K562 (cell line): ENCODE measurements around the gene RPL22L1. TPM values are rescaled to one million over a fixed set of nuclear protein-coding genes. Genes with fewer than 3 reads are reported as not detected.
A peak's percentile ranks its signal among the peaks of the same experiment; 100 is the strongest.

Experiments
- BRF1 ChIP-seq: IDR thresholded peaks from 3 replicates; pipeline ENCODE4 v1.6.1; 2011; ENCODE audit warnings: borderline replicate concordance, mild to moderate bottlenecking; ENCODE audit not compliant: insufficient read length; ENCODE audit errors: extremely low read depth
- CBX3 ChIP-seq, 2 experiments: IDR thresholded peaks; 1 replicate in 1 of 2; 2 replicates in 1 of 2; pipeline ENCODE4 v1.6.1; 2012; ENCODE audit warnings: inconsistent platforms in 2 of 2, low read length in 2 of 2, borderline replicate concordance in 1 of 2, control low read depth in 1 of 2
- CLOCK ChIP-seq: fragments of 250-450 bp; sonication (Bioruptor Pico); IDR thresholded peaks from 2 replicates; pipeline ENCODE4 v1.4.0; 2020; ENCODE audit warnings: mild to moderate bottlenecking, moderate library complexity, borderline replicate concordance
- CREM ChIP-seq: IDR thresholded peaks from 2 replicates; pipeline ENCODE4 v1.6.1; 2014; ENCODE audit warnings: antibody characterized with exemption, low read depth
- CTCF ChIP-seq, 3 experiments: IDR thresholded peaks in 2 of 3; conservative IDR thresholded peaks in 1 of 3; 2 replicates each; pipeline ENCODE4 v1.5.1; 2011 to 2012; ENCODE audit warnings: low read length in 3 of 3, mild to moderate bottlenecking in 3 of 3, control low read depth in 2 of 3, improper control_type of control experiment in 1 of 3, inconsistent platforms in 1 of 3, low read depth in 1 of 3, mixed read lengths in 1 of 3, moderate library complexity in 1 of 3; ENCODE audit not compliant: insufficient read depth in 2 of 3
- CXXC5 ChIP-seq: fragments of 250-450 bp; sonication (Bioruptor Pico); IDR thresholded peaks from 2 replicates; pipeline ENCODE4 v1.8.0; 2022; ENCODE audit warnings: inconsistent platforms, mild to moderate bottlenecking, moderate library complexity
- DNMT1 ChIP-seq: fragments of 450-650 bp; IDR thresholded peaks from 2 replicates; pipeline ENCODE4 v1.6.1; 2016; ENCODE audit warnings: antibody characterized with exemption, mild to moderate bottlenecking
- ELF2 ChIP-seq: fragments of 250-450 bp; sonication (Bioruptor Pico); IDR thresholded peaks from 2 replicates; pipeline ENCODE4 v1.5.0; 2021; ENCODE audit warnings: mild to moderate bottlenecking
- ESRRA ChIP-seq: fragments of 450-650 bp; IDR thresholded peaks from 2 replicates; pipeline ENCODE4 v1.6.1; 2014; ENCODE audit warnings: low read depth, mild to moderate bottlenecking, moderate library complexity, borderline replicate concordance
- HDAC8 ChIP-seq: fragments of 450-650 bp; IDR thresholded peaks from 2 replicates; pipeline ENCODE4 v1.6.1; 2016; ENCODE audit warnings: mild to moderate bottlenecking, missing genetic modification characterization, moderate library complexity, missing compliant biosample characterization
- NFATC3 ChIP-seq: fragments of 450-650 bp; IDR thresholded peaks from 2 replicates; pipeline ENCODE4 v1.6.1; 2017; ENCODE audit warnings: mild to moderate bottlenecking
- NFXL1 ChIP-seq: fragments of 450-650 bp; formaldehyde crosslinking; IDR thresholded peaks from 2 replicates; pipeline ENCODE4 v1.4.0; 2021; ENCODE audit warnings: mild to moderate bottlenecking
- NONO ChIP-seq, 2 experiments: fragments of 200-400 bp in 1 of 2; fragments of 450-650 bp in 1 of 2; formaldehyde crosslinking in 1 of 2; IDR thresholded peaks; 2 replicates each; pipeline ENCODE4 v1.6.1; 2017; ENCODE audit warnings: low read depth in 2 of 2, mild to moderate bottlenecking in 2 of 2, moderate library complexity in 2 of 2, low read length in 1 of 2
- PHF8 ChIP-seq: fragments of 200-600 bp; sonication (generic); IDR thresholded peaks from 2 replicates; pipeline ENCODE4 v1.6.1; 2012; ENCODE audit warnings: mixed run types, mild to moderate bottlenecking, inconsistent platforms, low read length, moderate library complexity, borderline replicate concordance
- RFX1 ChIP-seq: fragments of 450-650 bp; IDR thresholded peaks from 2 replicates; pipeline ENCODE4 v1.6.1; 2016; ENCODE audit warnings: mild to moderate bottlenecking, moderate library complexity
- TCF15 ChIP-seq: fragments of 250-450 bp; sonication (Bioruptor Pico); IDR thresholded peaks from 2 replicates; pipeline ENCODE4 v1.8.0; 2022; ENCODE audit warnings: moderate library complexity, mild to moderate bottlenecking, inconsistent platforms
- ZC3H4 ChIP-seq: sonication (generic); formaldehyde crosslinking; IDR thresholded peaks from 2 replicates; pipeline ENCODE4 v1.9.0; 2021; ENCODE audit warnings: missing genetic modification reagents, borderline replicate concordance
- ZKSCAN3 ChIP-seq: fragments of 250-450 bp; sonication (Bioruptor Pico); IDR thresholded peaks from 2 replicates; pipeline ENCODE4 v1.4.0; 2020
- ZNF311 ChIP-seq: fragments of 250-450 bp; sonication (Bioruptor Pico); IDR thresholded peaks from 2 replicates; pipeline ENCODE4 v1.4.0; 2020; ENCODE audit warnings: mild to moderate bottlenecking, moderate library complexity
- ZNF583 ChIP-seq: fragments of 250-450 bp; sonication (Bioruptor Pico); IDR thresholded peaks from 2 replicates; pipeline ENCODE4 v1.4.0; 2020
- polyA plus RNA-seq, 8 experiments: library from polyadenylated mRNA; depleted of rRNA in 4 of 8; stranded (reverse) in 5 of 8; unstranded in 3 of 8; fragments of >200 nt; fragmentation: Nextera tagmentation in 2 of 8; fragmentation: Illumina TruSeq in 1 of 8; extraction: Ambion mirVana in 2 of 8; extraction: Trizol in 1 of 8; gene quantifications; 2 replicates each; pipeline versions ENCODE4 v1.2.1 to v1.2.3, GENCODE V29; 2011 to 2014; ENCODE audit warnings: inconsistent platforms in 1 of 8, missing spikeins in 1 of 8
- total RNA-seq, 7 experiments: library from RNA; depleted of rRNA in 6 of 7; stranded (reverse); fragments of >200 nt in 6 of 7; fragmentation: Illumina TruSeq in 2 of 7; extraction: Trizol in 2 of 7; gene quantifications; 2 replicates each; pipeline versions ENCODE4 v1.2.1 to v1.2.3, GENCODE V29; 2011 to 2021; ENCODE audit warnings: low replicate concordance in 1 of 7
- TF ChIP-seq, protein P1 (sequence below): fragments of 250-450 bp; sonication (Bioruptor Pico); IDR thresholded peaks from 2 replicates; pipeline ENCODE4 v1.8.0; 2021; ENCODE audit warnings: moderate library complexity, mild to moderate bottlenecking, inconsistent platforms

RPL22L1 gene
- total and polyA plus RNA-seq, 9 of the 15 experiments (the other 6 are each of a cell fraction or from before 2014, with no cell fraction given) = 53.9 to 198 (median 108) TPM

- TF ChIP-seq CTCF (IDR thresholded peaks at IDR 0.05 in 2 of 3, conservative IDR thresholded peaks at IDR 0.05 in 1 of 3; ENCODE audit: insufficient read depth in 2 of 3, low read depth in 1 of 3, low read length in 3 of 3) = no peak
- no peak for TF ChIP-seq HDAC8 (tag)
- TF ChIP-seq NONO (IDR thresholded peaks at IDR 0.05; ENCODE audit: low read depth in 2 of 2, low read length in 1 of 2) = no peak
- no peak for TF ChIP-seq TCF15 (CRISPR knock-in tag)
- peak; percentile 90 for TF ChIP-seq RFX1
- peak; percentile 71; the same call in 1 of the 2 replicates for TF ChIP-seq ELF2
- peak in 1 of 2 experiments; percentile 99; a peak in 2 of 3 replicates for TF ChIP-seq CBX3 (IDR thresholded peaks at IDR 0.05; ENCODE audit: borderline replicate concordance in 1 of 2, low read length in 2 of 2)
- no peak for TF ChIP-seq ZC3H4
- TF ChIP-seq NFXL1 (CRISPR knock-in tag) = no peak
- 0 out of 2 replicates have a peak, but pooled peaks have one; percentile 10 for TF ChIP-seq ESRRA
- TF ChIP-seq PHF8 = peak; percentile 78; the same call in 1 of the 2 replicates
- peak; percentile 93 for TF ChIP-seq CXXC5
- TF ChIP-seq ZNF311 (CRISPR knock-in tag) = no peak
- TF ChIP-seq CLOCK (CRISPR knock-in tag) = peak; percentile 98
- no peak for TF ChIP-seq BRF1
- TF ChIP-seq DNMT1 = no peak
- no peak for TF ChIP-seq ZNF583
- peak; percentile 61 for TF ChIP-seq CREM
- TF ChIP-seq, protein P1, sequence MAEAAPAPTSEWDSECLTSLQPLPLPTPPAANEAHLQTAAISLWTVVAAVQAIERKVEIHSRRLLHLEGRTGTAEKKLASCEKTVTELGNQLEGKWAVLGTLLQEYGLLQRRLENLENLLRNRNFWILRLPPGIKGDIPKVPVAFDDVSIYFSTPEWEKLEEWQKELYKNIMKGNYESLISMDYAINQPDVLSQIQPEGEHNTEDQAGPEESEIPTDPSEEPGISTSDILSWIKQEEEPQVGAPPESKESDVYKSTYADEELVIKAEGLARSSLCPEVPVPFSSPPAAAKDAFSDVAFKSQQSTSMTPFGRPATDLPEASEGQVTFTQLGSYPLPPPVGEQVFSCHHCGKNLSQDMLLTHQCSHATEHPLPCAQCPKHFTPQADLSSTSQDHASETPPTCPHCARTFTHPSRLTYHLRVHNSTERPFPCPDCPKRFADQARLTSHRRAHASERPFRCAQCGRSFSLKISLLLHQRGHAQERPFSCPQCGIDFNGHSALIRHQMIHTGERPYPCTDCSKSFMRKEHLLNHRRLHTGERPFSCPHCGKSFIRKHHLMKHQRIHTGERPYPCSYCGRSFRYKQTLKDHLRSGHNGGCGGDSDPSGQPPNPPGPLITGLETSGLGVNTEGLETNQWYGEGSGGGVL (CRISPR knock-in tag) = no peak
- no peak for TF ChIP-seq NFATC3
- TF ChIP-seq ZKSCAN3 (CRISPR knock-in tag) = no peak
Observed at GRCh38 chr3:170908235-170909116, 38.5 kb upstream of the RPL22L1 start, which contains the start of gene EIF5A2 (continued).
